Measurements from ENCODE around the gene FAM162A.

- TF ChIP-seq EZH2phosphoT487 (IDR thresholded peaks at IDR 0.05; ENCODE audit: low read depth), result no peak
- TF ChIP-seq CTCF (IDR thresholded peaks at IDR 0.05; ENCODE audit: low read depth, low read length), result no peak
These were observed 10.2 kb downstream of the FAM162A start for GRCh38 chr3:122394173-122394572.
